Activated naive CD8-positive, alpha-beta T cell treated with anti-CD3 and anti-CD28 coated beads, Interleukin-2, amount 10 ng/mL, durations not matched to agents 7 days and 5 days (primary cell): ENCODE measurements around the gene RNF149. TPM values are rescaled to one million over a fixed set of nuclear protein-coding genes. Genes with fewer than 3 reads are reported as not detected.
"Not testable (repeated sequence)": the region's sequence is repeated elsewhere in the genome, so short reads cannot be mapped to it uniquely, and the experiment has no call there.

Experiments used
- ATAC-seq: fragments of 150-1000 bp; cut with Tn5 transposase; one replicate; pipeline ENCODE4 v1.10.0; 2021; ENCODE audit warnings: low read depth, moderate library complexity
- POLR2A ChIA-PET: fragments of 350-600 bp; sonication (Branson Sonifier 250); formaldehyde crosslinking; loops from one replicate; lab custom pipeline; 2021; ENCODE audit warnings: antibody characterized with exemption; lab: Charles Lee
- DNase-seq: peaks from one replicate; pipeline ENCODE4 v3.0.0; 2021
- H3K27ac Mint-ChIP-seq: one replicate; pipeline ENCODE4 v1.8.0; 2022; ENCODE audit warnings: mild to moderate bottlenecking, mixed read lengths
- H3K27me3 Mint-ChIP-seq: one replicate; pipeline ENCODE4 v1.8.0; 2022; ENCODE audit warnings: mild to moderate bottlenecking, moderate library complexity, mixed read lengths
- H3K36me3 Mint-ChIP-seq: one replicate; pipeline ENCODE4 v1.8.0; 2021; ENCODE audit warnings: mild to moderate bottlenecking, mixed read lengths
- H3K4me1 Mint-ChIP-seq: one replicate; pipeline ENCODE4 v1.8.0; 2021; ENCODE audit warnings: mixed read lengths
- H3K4me3 Mint-ChIP-seq: one replicate; pipeline ENCODE4 v1.8.0; 2022; ENCODE audit warnings: mild to moderate bottlenecking, moderate library complexity, mixed read lengths
- H3K9me3 Mint-ChIP-seq: one replicate; pipeline ENCODE4 v1.8.0; 2021; ENCODE audit warnings: mixed read lengths
- total RNA-seq, 2 experiments: library from RNA; stranded (reverse); gene quantifications; one replicate each; pipeline ENCODE4 v1.2.3, GENCODE V29; 2021

RNF149 gene
- total RNA-seq, 2 experiments from 2014 or later = 90.1 to 90.3 TPM

GRCh38 chr2:101244373-101244772 is 64.1 kb downstream of the RNF149 start:
- H3K27ac Mint-ChIP-seq, DNase-seq, ATAC-seq, H3K4me3 Mint-ChIP-seq, H3K4me1 Mint-ChIP-seq, H3K9me3 Mint-ChIP-seq, H3K27me3 Mint-ChIP-seq, POLR2A ChIA-PET, H3K36me3 Mint-ChIP-seq: not testable (repeated sequence)

DNA sequence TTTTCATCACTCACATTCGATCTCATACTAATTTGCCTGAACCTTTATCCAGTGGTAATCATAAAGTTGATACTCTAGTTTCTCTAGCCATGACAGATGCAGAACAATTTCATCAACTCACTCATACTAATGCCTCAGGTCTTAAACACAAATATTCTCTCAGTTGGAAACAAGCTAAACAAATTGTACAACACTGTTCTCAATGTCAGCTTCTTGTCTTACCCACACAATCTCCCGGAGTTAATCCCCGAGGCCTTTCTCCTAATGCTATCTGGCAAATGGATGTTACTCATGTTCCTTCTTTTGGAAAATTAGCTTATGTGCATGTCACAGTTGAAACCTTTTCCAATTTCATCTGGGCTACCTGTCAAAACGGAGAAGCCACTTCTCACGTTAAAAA is 67.3 kb downstream of the RNF149 start:
- no peaks in the 10 kb centered on the region for H3K27me3 Mint-ChIP-seq
- H3K4me1 Mint-ChIP-seq = peaks cover 3% of the 10 kb centered on the region
- DNase-seq = no peak
- H3K36me3 Mint-ChIP-seq = peaks cover 3% of the 10 kb centered on the region
- POLR2A ChIA-PET = interaction anchor here (1.1 kb wide), 1 partner anchor 11 kb away, joined by 3 read pairs; no protein-coding TSS in a partner anchor
- no peak overlapping the region for H3K27ac Mint-ChIP-seq
- ATAC-seq = no peak
- no peak overlapping the region for H3K4me3 Mint-ChIP-seq
- H3K9me3 Mint-ChIP-seq = no peaks in the 10 kb centered on the region

DNA sequence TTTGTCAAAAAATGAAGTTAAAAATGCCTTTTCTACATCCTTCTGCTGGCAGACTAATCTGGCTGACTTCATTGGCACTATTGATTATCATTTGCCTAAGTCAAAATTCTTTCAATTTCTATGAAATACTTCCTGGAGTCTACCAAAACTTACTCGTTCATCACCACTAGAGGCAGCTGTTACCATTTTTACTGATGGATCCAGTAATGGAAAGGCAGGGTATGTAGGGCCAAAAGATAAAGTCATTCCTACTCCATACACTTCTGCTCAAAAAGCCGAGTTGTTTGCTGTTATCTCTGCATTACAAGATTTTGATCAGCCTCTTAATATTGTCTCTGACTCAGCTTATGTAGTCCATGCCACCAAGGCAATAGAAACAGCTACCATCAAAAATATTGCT is 67.8 kb downstream of the RNF149 start:
- H3K27me3 Mint-ChIP-seq, DNase-seq, ATAC-seq, H3K4me3 Mint-ChIP-seq, H3K9me3 Mint-ChIP-seq, H3K36me3 Mint-ChIP-seq, H3K27ac Mint-ChIP-seq, H3K4me1 Mint-ChIP-seq: not testable (repeated sequence)
- POLR2A ChIA-PET = interaction anchor here (1.1 kb wide), 1 partner anchor 11 kb away, joined by 3 read pairs; no protein-coding TSS in a partner anchor

DNA sequence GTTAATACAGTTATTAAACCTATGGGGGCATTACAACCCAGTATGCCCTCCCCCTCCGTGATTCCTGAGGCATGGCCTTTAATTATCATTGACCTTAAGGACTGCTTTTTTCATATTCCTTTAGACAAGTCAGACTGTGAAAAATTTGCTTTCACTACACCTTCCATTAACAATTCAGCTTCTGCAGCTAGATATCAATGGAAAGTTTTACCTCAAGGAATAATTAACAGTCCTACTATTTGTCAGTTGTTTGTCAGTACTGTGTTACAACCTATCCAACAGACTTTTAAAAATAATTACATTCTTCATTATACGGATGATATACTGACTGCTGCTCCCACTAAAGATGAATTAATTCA is 68.8 kb downstream of the RNF149 start:
- H3K27ac Mint-ChIP-seq, ATAC-seq, H3K27me3 Mint-ChIP-seq, H3K36me3 Mint-ChIP-seq, H3K4me1 Mint-ChIP-seq, H3K4me3 Mint-ChIP-seq, DNase-seq, POLR2A ChIA-PET, H3K9me3 Mint-ChIP-seq: not testable (repeated sequence)

DNA sequence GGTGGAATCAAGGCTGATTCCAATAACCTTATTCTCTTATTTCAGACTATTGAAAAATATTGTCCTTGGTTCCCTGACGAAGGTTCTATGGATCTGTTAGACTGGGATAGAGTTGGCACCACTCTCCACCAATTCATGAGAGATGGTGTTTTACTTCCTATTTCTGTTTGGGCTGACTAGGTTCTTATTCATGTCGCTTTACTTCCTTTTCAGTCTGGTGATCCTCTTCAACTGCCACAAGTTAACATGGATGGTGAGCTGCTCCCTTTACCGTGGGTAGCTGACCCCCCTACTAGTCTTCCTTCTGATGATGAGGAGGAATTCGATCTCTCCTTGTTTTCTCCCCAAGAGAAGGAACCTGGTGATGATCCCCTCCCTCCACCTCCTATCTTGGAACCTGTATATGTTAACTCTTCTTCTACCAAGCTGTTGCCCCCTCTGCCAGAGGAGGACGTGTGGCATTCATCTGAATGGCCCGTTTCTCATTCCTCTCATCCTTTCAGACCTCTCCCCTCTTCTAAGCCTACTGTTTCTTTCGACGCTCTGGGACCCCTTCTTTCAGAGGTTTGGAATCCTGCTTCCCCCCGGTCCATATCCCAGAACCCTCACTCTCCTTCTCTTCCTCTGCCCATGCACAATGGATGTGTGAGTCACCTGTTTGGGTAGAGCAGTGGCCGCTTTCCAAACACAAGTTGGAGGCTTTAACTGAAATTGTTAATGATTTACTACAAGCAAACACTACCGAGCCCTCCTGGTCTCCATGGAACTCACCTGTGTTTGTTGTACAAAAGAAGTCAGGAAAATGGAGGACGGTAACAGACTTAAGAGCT is 69.4 kb downstream of the RNF149 start:
- Mint-ChIP-seq H3K36me3 (peaks cover 3% of the 10 kb centered on the region), H3K27ac (no peak overlapping the region), H3K4me3 (no peak overlapping the region), H3K9me3 (no peaks in the 10 kb centered on the region), H3K27me3 (no peaks in the 10 kb centered on the region), H3K4me1 (peaks cover 3% of the 10 kb centered on the region)
- DNase-seq (no peak), ATAC-seq (no peak)
- POLR2A ChIA-PET = no interaction called here

DNA sequence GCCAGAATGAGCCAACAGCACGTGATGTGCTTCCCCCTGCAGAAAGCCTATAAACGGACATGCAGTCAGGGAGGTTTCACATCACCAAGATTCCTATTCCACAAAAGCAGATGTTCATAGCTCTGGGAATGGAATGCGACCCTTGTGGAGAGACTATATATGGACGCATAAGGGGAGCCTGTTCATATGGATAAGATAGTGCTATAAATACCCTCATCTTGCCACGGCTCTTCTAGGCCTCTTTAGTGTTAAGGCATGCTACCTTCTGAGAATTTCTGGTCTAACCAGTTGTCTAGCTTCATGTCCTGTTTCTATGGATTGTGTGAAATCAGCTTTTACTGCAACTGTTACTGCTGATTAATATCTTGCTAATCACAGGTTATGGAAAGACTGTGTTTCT is 70.6 kb downstream of the RNF149 start:
- H3K27me3 Mint-ChIP-seq, H3K27ac Mint-ChIP-seq, H3K9me3 Mint-ChIP-seq, ATAC-seq, H3K4me1 Mint-ChIP-seq, H3K4me3 Mint-ChIP-seq, POLR2A ChIA-PET, H3K36me3 Mint-ChIP-seq, DNase-seq: not testable (repeated sequence)

- ATAC-seq, H3K27ac Mint-ChIP-seq, H3K27me3 Mint-ChIP-seq, H3K4me1 Mint-ChIP-seq, DNase-seq, H3K9me3 Mint-ChIP-seq, H3K36me3 Mint-ChIP-seq, H3K4me3 Mint-ChIP-seq, POLR2A ChIA-PET: not testable (repeated sequence)
Measured at GRCh38 chr2:101235956-101236355, 72.5 kb downstream of the RNF149 start.

- Mint-ChIP-seq H3K27ac (no peak overlapping the region), H3K36me3 (peaks cover 6% of the 10 kb centered on the region), H3K27me3 (no peaks in the 10 kb centered on the region), H3K4me3 (no peak overlapping the region), H3K4me1 (no peaks in the 10 kb centered on the region), H3K9me3 (peaks cover 9% of the 10 kb centered on the region)
- DNase-seq (no peak), ATAC-seq (no peak)
- POLR2A ChIA-PET = interaction anchor here (1.2 kb wide), 1 partner anchor 19 kb away, joined by 3 read pairs; the partner anchor contains the start of gene CNOT11
Measured at GRCh38 chr2:101234169-101234938, 74.1 kb downstream of the RNF149 start.

- Mint-ChIP-seq H3K4me1 (peaks cover 3% of the 10 kb centered on the region), H3K27ac (no peak overlapping the region), H3K27me3 (no peaks in the 10 kb centered on the region), H3K36me3 (peaks cover 8% of the 10 kb centered on the region), H3K4me3 (no peak overlapping the region), H3K9me3 (peaks cover 12% of the 10 kb centered on the region)
- ATAC-seq (no peak), DNase-seq (no peak)
- POLR2A ChIA-PET = no interaction called here
Measured at GRCh38 chr2:101232770-101233169, 75.7 kb downstream of the RNF149 start.

DNA sequence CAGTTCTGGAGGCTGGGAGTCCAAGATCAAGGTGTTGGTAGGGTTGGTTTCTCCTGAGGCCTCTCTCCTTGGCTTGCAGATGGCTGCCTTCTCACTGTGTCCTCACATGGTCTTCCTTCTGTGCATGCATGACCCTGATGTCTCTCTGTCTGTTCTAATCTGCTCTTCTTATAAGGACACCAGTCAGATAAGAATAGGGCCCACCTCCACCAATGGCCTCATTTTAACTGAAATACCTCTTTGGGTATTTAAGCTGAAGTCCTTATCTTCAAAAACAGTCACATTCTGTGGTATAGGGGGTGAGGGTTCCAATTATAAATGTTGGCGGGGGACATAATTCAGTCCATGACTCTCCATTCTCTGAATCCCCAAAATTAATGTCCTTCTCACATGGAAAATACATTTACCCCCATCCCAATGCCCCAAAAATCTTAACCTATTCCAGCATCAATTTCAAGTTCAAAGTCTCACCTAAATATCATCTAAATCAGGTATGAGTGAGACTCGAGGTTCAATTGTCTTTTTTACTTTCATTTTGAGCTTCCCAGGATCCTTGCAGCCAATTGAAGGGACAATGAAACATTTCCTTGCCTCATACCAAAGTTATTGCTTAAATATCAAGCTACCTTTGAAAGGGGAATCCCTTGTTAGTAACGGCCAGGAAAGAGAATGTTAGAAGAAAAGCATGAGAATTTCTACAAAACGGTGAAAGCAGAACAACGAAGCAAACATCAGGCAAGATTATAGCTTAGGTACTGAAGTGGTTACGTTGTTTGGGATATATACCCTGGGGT is 76.4 kb downstream of the RNF149 start:
- peaks cover 4% of the 10 kb centered on the region for H3K4me1 Mint-ChIP-seq
- H3K36me3 Mint-ChIP-seq = peaks cover 8% of the 10 kb centered on the region
- ATAC-seq = no peak
- no peak overlapping the region for H3K4me3 Mint-ChIP-seq
- H3K27me3 Mint-ChIP-seq = no peaks in the 10 kb centered on the region
- POLR2A ChIA-PET = no interaction called here
- peaks cover 12% of the 10 kb centered on the region for H3K9me3 Mint-ChIP-seq
- no peak overlapping the region for H3K27ac Mint-ChIP-seq
- no peak for DNase-seq

- Mint-ChIP-seq H3K27me3 (no peaks in the 10 kb centered on the region), H3K9me3 (peaks cover 12% of the 10 kb centered on the region), H3K27ac (no peak overlapping the region), H3K4me1 (peaks cover 5% of the 10 kb centered on the region), H3K36me3 (peaks cover 9% of the 10 kb centered on the region), H3K4me3 (no peak overlapping the region)
- POLR2A ChIA-PET = no interaction called here
- ATAC-seq = no peak
- DNase-seq = no peak
Measured at GRCh38 chr2:101231240-101231639, 77.3 kb downstream of the RNF149 start.

GRCh38 chr2:101230541-101231001 is 77.9 kb downstream of the RNF149 start:
- no peak for ATAC-seq
- Mint-ChIP-seq H3K36me3 (peaks cover 10% of the 10 kb centered on the region), H3K27me3 (no peaks in the 10 kb centered on the region), H3K4me3 (no peak overlapping the region), H3K9me3 (peaks cover 12% of the 10 kb centered on the region), H3K27ac (no peak overlapping the region), H3K4me1 (peaks cover 5% of the 10 kb centered on the region)
- no peak for DNase-seq
- POLR2A ChIA-PET = no interaction called here
